Activated CD4-positive, alpha-beta memory T cell treated with anti-CD3 and anti-CD28 coated beads, Interleukin-2, amount 10 ng/mL, durations not matched to agents 7 days and 5 days (primary cell): Measurements from ENCODE around the gene APOBEC3H. TPM values are rescaled to one million over a fixed set of nuclear protein-coding genes. Genes with fewer than 3 reads are reported as not detected.

ENCODE experiments used
- CTCF ChIA-PET: fragments of 350-600 bp; sonication (Branson Sonifier 250); formaldehyde crosslinking; loops from one replicate; lab custom pipeline; 2021; ENCODE audit warnings: antibody characterized with exemption, inconsistent platforms; lab: Charles Lee
- POLR2A ChIA-PET: fragments of 350-600 bp; sonication (Branson Sonifier 250); formaldehyde crosslinking; loops from one replicate; lab custom pipeline; 2021; ENCODE audit warnings: antibody characterized with exemption; lab: Charles Lee
- DNase-seq: peaks from one replicate; pipeline ENCODE4 v3.0.0-alpha.2; 2020
- H3K27ac Mint-ChIP-seq: one replicate; pipeline ENCODE4 v1.8.0; 2021; ENCODE audit warnings: mild to moderate bottlenecking, mixed read lengths
- H3K27me3 Mint-ChIP-seq: one replicate; pipeline ENCODE4 v1.8.0; 2021; ENCODE audit warnings: mixed read lengths
- H3K36me3 Mint-ChIP-seq: one replicate; pipeline ENCODE4 v1.8.0; 2021; ENCODE audit warnings: low read depth, mixed read lengths
- H3K4me1 Mint-ChIP-seq: one replicate; pipeline ENCODE4 v1.8.0; 2021; ENCODE audit warnings: mixed read lengths
- H3K4me3 Mint-ChIP-seq: one replicate; pipeline ENCODE4 v1.8.0; 2021; ENCODE audit warnings: mild to moderate bottlenecking, mixed read lengths
- H3K9me3 Mint-ChIP-seq: one replicate; pipeline ENCODE4 v1.8.0; 2021; ENCODE audit warnings: mixed read lengths
- total RNA-seq, 2 experiments: library from RNA; stranded (reverse); gene quantifications; one replicate each; pipeline ENCODE4 v1.2.3, GENCODE V29; 2021

Gene APOBEC3H
- total RNA-seq, 2 experiments from 2014 or later: 126 to 128 TPM

- no peak overlapping the region for H3K4me3 Mint-ChIP-seq
- ChIA-PET CTCF (interaction anchor here (0.7 to 0.9 kb wide), 3 partner anchors 134 to 170 kb away, joined by 3 read pairs; partner anchors contain the start of gene RPL3), POLR2A (interaction anchor here (0.8 to 6.3 kb wide), 3 partner anchors 65 to 277 kb away, joined by 3 to 61 read pairs (median 3); partner anchors contain the start of genes CBX6 and RPL3)
- H3K4me1 Mint-ChIP-seq: peaks cover 60% of the 10 kb centered on the region
- peak overlapping the region; percentile 58 for H3K27ac Mint-ChIP-seq
- H3K36me3 Mint-ChIP-seq: peaks cover 14% of the 10 kb centered on the region
- peaks cover 10% of the 10 kb centered on the region for H3K27me3 Mint-ChIP-seq
- no peaks in the 10 kb centered on the region for H3K9me3 Mint-ChIP-seq
- peak; percentile 70 for DNase-seq
Measured at GRCh38 chr22:39148727-39149535, 51.9 kb downstream of the APOBEC3H start.

- no peak overlapping the region for H3K27ac Mint-ChIP-seq
- peak overlapping the region; percentile 64 for H3K4me3 Mint-ChIP-seq
- no peaks in the 10 kb centered on the region for H3K9me3 Mint-ChIP-seq
- POLR2A ChIA-PET: interaction anchor here (1.0 to 6.3 kb wide), 3 partner anchors 24 to 276 kb away, joined by 3 to 61 read pairs (median 3); partner anchors contain the start of gene RPL3
- H3K4me1 Mint-ChIP-seq: peaks cover 56% of the 10 kb centered on the region
- H3K27me3 Mint-ChIP-seq: peaks cover 20% of the 10 kb centered on the region
- CTCF ChIA-PET: interaction anchor here (0.9 to 2.5 kb wide), 3 partner anchors 135 to 167 kb away, joined by 3 to 11 read pairs (median 3); no protein-coding TSS in a partner anchor
- DNase-seq: no peak
- H3K36me3 Mint-ChIP-seq: peaks cover 14% of the 10 kb centered on the region
Measured at GRCh38 chr22:39149915-39150847, 53.1 kb downstream of the APOBEC3H start.

DNA sequence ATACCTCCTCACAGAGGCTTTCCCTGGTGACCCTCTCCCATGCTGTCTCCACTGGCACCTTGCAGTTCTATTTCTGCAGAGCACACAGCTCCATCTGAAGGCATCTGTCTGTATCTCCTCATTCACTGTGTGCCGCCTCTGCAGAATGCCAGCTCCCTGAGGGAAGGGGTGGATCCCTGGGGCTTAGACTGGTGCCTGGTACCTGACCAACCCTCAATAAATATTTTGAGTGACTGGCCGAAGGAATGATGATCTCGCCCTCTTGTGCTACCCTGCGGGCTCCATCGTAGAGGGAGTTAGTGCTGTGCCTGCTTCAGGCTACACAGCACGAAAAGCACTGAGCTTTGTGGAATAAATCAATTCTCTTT, 53.8 kb downstream of the APOBEC3H start:
- Mint-ChIP-seq H3K4me1 (peaks cover 56% of the 10 kb centered on the region), H3K9me3 (no peaks in the 10 kb centered on the region), H3K27me3 (peaks cover 24% of the 10 kb centered on the region), H3K27ac (peak overlapping the region; percentile 30), H3K4me3 (peak overlapping the region; percentile 64), H3K36me3 (peaks cover 14% of the 10 kb centered on the region)
- CTCF ChIA-PET: interaction anchor here (0.6 to 2.5 kb wide), 4 partner anchors 20 to 492 kb away, joined by 3 to 11 read pairs (median 4); no protein-coding TSS in a partner anchor
- POLR2A ChIA-PET: interaction anchor here (0.6 to 6.3 kb wide), 5 partner anchors 24 to 280 kb away, joined by 3 to 61 read pairs (median 4); partner anchors contain the start of genes APOBEC3H and RPL3
- no peak for DNase-seq

DNA sequence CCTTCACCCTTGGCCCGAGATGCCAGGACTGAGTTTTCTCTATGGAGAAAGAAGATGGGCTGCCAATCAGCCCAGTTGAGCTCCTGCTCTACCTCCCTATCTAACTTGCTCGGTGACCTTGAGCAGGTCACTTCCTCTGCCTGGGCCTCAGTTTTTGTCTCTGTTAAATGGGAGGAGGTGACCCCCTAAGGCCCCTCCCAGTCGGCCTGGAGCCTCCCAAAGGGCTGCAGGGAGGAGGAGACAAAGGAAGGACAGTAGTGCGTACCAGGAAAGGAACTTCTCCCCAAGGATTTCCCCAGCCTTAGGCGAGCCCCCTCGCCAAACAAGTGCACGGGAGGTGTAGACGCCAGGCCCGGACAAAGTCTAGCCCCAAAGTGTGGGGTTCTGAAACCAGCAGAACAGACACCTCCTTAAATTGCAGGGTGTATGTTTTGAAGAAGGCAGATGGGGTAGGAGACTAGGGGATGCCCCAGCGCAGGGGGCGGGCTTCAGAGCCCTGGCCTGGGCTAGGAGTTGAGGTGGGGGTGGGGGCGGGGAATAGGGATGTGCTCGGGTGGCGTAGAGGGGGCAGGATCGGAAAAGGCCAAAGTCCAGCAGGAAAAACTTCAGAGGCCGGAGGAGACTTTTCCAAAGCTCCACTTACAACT, 54.4 kb downstream of the APOBEC3H start:
- peaks cover 50% of the 10 kb centered on the region for H3K4me1 Mint-ChIP-seq
- H3K36me3 Mint-ChIP-seq: peaks cover 12% of the 10 kb centered on the region
- H3K4me3 Mint-ChIP-seq: peak overlapping the region; percentile 64

DNA sequence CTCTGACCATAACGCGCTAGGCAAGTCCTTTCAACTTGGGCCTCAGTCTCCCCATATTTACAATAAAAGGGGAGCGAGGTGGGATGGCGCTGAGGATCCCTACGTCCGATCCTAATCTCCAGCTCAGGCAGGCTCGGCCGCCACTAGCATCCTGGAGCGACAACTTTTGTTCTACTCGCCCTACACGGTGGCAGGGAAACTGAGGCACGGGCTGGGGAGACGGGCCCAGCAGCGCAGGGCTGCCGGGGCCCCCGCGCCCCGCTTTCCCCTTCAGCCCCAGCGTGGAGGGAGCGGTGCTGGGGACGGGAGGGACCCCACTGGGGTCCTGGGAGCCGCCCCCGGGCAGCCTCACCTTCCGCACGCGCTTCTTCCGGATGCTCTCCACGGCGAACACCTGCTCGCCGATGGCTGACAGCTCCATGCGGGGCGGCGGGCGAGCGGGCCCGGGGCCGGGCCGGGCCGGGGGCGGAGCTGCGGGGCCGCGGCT, 55.0 kb downstream of the APOBEC3H start:
- POLR2A ChIA-PET: interaction anchor here (1.0 to 6.3 kb wide), 5 partner anchors 8 to 368 kb away, joined by 3 to 61 read pairs (median 3); partner anchors contain the start of genes ATF4, RPL3 and TAB1
- DNase-seq: no peak
- Mint-ChIP-seq H3K9me3 (no peaks in the 10 kb centered on the region), H3K27ac (no peak overlapping the region), H3K4me1 (peaks cover 46% of the 10 kb centered on the region), H3K36me3 (peaks cover 8% of the 10 kb centered on the region), H3K27me3 (peaks cover 26% of the 10 kb centered on the region), H3K4me3 (peak overlapping the region; percentile 46)
- CTCF ChIA-PET: interaction anchor here (1.1 to 2.5 kb wide), 4 partner anchors 19 to 383 kb away, joined by 3 to 11 read pairs (median 5); no protein-coding TSS in a partner anchor

More for the DNA sequence above, 54.4 kb downstream of the APOBEC3H start:
- H3K27ac Mint-ChIP-seq: peak overlapping the region; percentile 58
- H3K27me3 Mint-ChIP-seq: peaks cover 24% of the 10 kb centered on the region
- no peaks in the 10 kb centered on the region for H3K9me3 Mint-ChIP-seq
- no peak for DNase-seq
- CTCF ChIA-PET: interaction anchor here (0.6 to 2.5 kb wide), 4 partner anchors 20 to 493 kb away, joined by 3 to 11 read pairs (median 4); no protein-coding TSS in a partner anchor
- POLR2A ChIA-PET: interaction anchor here (0.6 to 6.3 kb wide), 7 partner anchors 8 to 369 kb away, joined by 3 to 61 read pairs (median 4); partner anchors contain the start of genes APOBEC3H, ATF4 and RPL3

GRCh38 chr22:39152511-39153219, 55.6 kb downstream of the APOBEC3H start, which contains the start of gene CBX7:
Gene CBX7 (minus strand): TSS chr22:39152680. CDS start chr22:39152444, 236 bp downstream.
- DNase-seq: peak; percentile 97
- Mint-ChIP-seq H3K27ac (peak within 1 kb of the TSS; percentile 58), H3K4me3 (peak within 1 kb of the TSS; percentile 78), H3K9me3 (no peaks in the 10 kb centered on the region), H3K36me3 (peaks cover 8% of the 10 kb centered on the region), H3K27me3 (peaks cover 30% of the 10 kb centered on the region), H3K4me1 (peaks cover 46% of the 10 kb centered on the region)
- CTCF ChIA-PET: interaction anchor here (0.6 to 2.5 kb wide), 4 partner anchors 150 to 384 kb away, joined by 3 to 11 read pairs (median 5); no protein-coding TSS in a partner anchor
- POLR2A ChIA-PET: interaction anchor here (1.0 to 6.3 kb wide), 6 partner anchors 9 to 367 kb away, joined by 3 to 61 read pairs (median 4); partner anchors contain the start of genes ATF4, RPL3 and TAB1

DNA sequence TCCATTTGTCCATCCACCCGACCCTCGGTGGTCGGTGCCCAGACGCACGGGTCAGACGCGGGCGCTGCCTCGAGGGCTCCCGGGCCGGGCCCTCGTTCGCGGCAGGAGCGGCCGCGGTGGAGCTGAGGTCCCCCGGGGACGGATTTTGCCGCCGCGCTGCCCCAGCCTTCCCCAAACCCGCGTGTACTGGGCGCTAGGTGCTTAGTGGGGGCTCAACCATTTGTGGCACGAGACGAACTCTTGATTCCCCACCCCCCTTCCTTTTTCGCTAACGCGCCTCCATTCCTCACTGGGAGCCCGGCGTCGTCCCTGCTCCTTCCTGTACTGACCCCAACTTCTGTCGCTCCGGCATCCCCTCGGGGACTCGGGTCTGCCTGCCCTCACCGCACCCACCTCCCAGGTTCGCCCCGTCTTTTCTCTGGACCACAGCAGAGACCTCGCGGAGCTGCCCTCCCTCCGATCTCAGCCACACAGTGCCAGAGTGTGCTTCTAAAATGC, 56.2 kb downstream of the APOBEC3H start:
- no peak for DNase-seq
- ChIA-PET CTCF (interaction anchor here (0.6 to 2.5 kb wide), 4 partner anchors 150 to 385 kb away, joined by 3 to 11 read pairs (median 5); no protein-coding TSS in a partner anchor), POLR2A (interaction anchor here (1.3 to 6.3 kb wide), 3 partner anchors 22 to 367 kb away, joined by 3 to 61 read pairs (median 4); partner anchors contain the start of genes ATF4 and RPL3)
- Mint-ChIP-seq H3K27ac (peak overlapping the region; percentile 43), H3K4me1 (peaks cover 40% of the 10 kb centered on the region), H3K36me3 (peaks cover 4% of the 10 kb centered on the region), H3K27me3 (peaks cover 32% of the 10 kb centered on the region), H3K9me3 (no peaks in the 10 kb centered on the region), H3K4me3 (peak overlapping the region; percentile 78)

Other genes with a start within 250 kb of the APOBEC3H start
- gene CBX6, start 225.0 kb upstream of the APOBEC3H start, total RNA-seq: 10 to 100 TPM; 76.5 TPM
- gene APOBEC3A, start 139.6 kb upstream of the APOBEC3H start, total RNA-seq: not detected
- 10 to 100 TPM; 51.6 to 51.9 TPM for gene APOBEC3B, start 114.9 kb upstream of the APOBEC3H start, total RNA-seq
- gene APOBEC3C, start 83.0 kb upstream of the APOBEC3H start, total RNA-seq: 100 to 1,000 TPM; 146 to 157 TPM
- 10 to 100 TPM; 58.2 to 58.9 TPM for gene APOBEC3D, start 76.1 kb upstream of the APOBEC3H start, total RNA-seq
- gene APOBEC3F, start 56.4 kb upstream of the APOBEC3H start, total RNA-seq: 10 to 100 TPM; 36.4 to 42.2 TPM
- 100 to 1,000 TPM; 145 to 146 TPM for gene APOBEC3G, start 20.0 kb upstream of the APOBEC3H start, total RNA-seq
- gene CBX7, start 55.4 kb downstream of the APOBEC3H start, total RNA-seq: 10 to 100 TPM; 24.9 to 25.0 TPM
- 1 to 10 TPM; 6.4 to 6.5 TPM for gene PDGFB, start 147.7 kb downstream of the APOBEC3H start, total RNA-seq
- gene RPL3, start 222.4 kb downstream of the APOBEC3H start, total RNA-seq: 1,000 to 10,000 TPM; 1,526 to 1,529 TPM